ENCODE results near the gene BEND6.

DNA sequence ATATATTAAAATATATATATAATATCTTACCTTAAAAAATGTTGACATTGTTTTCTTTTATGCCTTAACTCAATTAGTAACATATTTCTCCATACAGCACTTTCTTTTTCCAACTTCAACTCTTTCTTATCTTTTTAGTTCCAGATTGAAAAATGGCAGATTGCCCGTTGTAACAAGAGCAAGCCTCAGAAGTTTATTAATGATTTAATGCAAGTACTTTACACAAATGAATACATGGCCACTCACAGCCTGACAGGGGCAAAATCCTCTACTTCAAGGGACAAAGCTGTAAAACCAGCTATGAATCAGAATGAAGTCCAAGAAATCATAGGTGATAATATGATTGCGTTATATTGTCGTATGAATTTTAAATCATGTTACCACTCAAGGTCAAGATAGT is 62.2 kb downstream of the BEND6 start:
- TF ChIP-seq, protein P1, sequence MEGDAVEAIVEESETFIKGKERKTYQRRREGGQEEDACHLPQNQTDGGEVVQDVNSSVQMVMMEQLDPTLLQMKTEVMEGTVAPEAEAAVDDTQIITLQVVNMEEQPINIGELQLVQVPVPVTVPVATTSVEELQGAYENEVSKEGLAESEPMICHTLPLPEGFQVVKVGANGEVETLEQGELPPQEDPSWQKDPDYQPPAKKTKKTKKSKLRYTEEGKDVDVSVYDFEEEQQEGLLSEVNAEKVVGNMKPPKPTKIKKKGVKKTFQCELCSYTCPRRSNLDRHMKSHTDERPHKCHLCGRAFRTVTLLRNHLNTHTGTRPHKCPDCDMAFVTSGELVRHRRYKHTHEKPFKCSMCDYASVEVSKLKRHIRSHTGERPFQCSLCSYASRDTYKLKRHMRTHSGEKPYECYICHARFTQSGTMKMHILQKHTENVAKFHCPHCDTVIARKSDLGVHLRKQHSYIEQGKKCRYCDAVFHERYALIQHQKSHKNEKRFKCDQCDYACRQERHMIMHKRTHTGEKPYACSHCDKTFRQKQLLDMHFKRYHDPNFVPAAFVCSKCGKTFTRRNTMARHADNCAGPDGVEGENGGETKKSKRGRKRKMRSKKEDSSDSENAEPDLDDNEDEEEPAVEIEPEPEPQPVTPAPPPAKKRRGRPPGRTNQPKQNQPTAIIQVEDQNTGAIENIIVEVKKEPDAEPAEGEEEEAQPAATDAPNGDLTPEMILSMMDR (IDR thresholded peaks at IDR 0.05; ENCODE audit: low read depth, low read length) = no peak
- TF ChIP-seq POLR2A (IDR thresholded peaks at IDR 0.05; ENCODE audit: extremely low read depth, insufficient read length) (no peak), MYC (IDR thresholded peaks at IDR 0.05; ENCODE audit: low read depth, low read length) (no peak)
